ENCODE measurements around the gene POLR2C.
A peak's percentile ranks its signal among the peaks of the same experiment; 100 is the strongest.

POLR2C gene

DNA sequence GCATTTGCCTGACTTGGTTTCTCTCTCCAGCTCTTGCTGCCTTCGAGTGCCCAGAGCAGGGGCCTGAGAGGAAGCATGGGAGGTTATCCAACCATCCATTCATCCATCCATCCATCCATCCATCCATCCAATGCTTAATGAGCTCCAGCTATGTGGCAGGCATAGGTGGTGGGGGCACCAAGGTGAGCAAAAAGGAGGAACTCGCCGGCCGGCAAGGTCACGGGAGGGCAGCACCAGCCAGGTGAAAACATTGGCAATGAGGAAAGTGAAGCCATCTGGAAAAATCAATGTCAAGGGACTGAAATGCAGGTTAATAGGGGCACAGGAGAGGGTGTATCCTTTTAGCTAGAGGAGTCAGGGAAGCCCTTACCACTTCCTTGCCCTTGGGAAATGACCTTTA, 42.0 kb downstream of the POLR2C start:
- DNase-seq: no peak

- DNase-seq: no peak
Measured at GRCh38 chr16:57505169-57505568, 42.7 kb downstream of the POLR2C start.

- no peak for DNase-seq
Measured at GRCh38 chr16:57507136-57508034, 44.9 kb downstream of the POLR2C start.

GRCh38 chr16:57508035-57508425, 45.6 kb downstream of the POLR2C start:
- DNase-seq: no peak

DNA sequence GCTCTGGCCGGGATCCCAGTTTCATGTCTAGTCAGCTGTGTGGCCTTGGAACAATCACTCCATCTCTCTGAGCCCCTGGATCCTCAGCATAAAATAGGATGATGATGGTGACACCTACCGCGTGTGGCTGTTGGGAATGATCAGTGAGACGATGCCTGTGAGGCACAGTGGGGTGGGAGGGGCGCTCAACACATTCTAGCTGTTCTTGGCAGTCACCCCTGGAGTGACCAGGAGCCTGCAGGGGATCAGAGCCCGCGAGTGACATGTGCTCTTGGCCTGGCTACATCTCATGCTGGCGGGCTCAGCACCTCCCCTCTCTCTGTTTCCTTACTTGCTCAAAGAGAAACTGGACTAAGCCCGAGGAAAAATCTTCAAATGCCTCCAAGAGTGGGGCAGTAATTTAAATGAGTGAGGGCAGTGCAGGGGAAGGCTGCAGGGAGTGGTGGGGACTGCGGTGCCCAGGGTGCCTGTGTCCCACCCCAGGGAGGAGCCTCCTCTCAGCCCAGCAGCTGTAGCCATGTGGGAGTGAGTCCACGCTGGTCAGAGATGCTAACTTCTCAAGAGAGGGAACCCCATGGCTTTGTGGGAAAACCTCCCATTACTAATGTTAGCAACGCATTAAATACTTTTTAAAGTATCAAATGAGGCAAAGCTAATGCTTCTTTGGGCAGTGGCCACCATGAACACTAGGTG, 46.9 kb downstream of the POLR2C start:
- no peak for DNase-seq

GRCh38 chr16:57510016-57510871, 47.8 kb downstream of the POLR2C start:
- no peak for DNase-seq

GRCh38 chr16:57512296-57513001, 50.0 kb downstream of the POLR2C start:
- no peak for DNase-seq

DNA sequence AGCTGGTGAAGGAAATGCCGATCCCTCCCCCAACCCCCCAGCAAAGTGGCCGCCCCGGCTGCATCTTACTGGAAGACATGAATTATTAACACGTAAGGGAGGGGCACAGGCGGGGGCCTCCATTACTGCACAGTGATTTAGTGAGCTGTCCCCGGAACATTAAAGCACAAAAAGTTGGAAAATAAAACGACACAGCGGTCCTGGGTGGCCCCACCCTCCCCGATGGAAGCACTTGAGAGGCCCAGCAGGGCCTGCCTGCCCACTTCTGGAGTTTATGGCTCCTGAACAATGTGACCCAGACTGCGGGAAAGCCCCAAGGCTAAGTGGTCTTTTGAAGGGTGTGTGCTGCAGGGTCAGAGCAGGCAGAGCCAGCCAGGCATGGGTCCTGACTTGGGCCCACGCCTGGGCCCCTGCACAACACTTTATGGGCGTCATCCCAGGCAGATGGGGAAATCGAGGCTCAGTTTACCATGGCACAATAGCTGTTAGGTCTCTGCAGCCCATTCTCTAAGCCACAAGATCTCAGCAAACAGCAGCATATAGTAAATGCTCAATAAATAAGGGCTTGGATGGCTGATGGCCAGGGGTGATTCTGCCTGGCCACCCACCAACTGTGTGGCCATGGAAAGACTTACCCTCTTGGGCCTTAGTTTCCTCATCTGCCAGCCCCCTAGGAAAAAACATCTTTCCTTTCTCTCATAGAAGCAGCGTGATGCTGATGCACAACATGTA, 51.1 kb downstream of the POLR2C start:
- DNase-seq: no peak

DNA sequence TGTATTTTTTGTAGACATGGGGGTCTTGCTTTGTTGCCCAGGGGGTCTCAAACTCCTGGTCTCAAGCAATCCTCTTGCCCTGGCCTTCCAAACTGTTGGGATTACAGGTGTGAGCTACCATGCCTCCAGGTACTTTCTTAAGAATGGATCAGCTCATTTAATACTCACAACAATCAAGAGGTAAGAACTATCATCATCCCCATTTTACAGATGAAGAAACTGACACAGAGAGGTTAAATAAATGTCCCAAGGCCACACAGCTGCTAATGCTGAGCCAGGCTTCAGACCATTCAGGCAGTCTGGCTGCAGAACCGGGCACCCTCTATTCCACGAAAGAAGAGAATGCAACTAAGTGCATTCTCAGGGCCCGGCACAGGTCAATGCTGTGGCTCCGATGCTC, 51.9 kb downstream of the POLR2C start:
- no peak for DNase-seq

- no peak for DNase-seq
Measured at GRCh38 chr16:57514791-57515600, 52.5 kb downstream of the POLR2C start.

DNA sequence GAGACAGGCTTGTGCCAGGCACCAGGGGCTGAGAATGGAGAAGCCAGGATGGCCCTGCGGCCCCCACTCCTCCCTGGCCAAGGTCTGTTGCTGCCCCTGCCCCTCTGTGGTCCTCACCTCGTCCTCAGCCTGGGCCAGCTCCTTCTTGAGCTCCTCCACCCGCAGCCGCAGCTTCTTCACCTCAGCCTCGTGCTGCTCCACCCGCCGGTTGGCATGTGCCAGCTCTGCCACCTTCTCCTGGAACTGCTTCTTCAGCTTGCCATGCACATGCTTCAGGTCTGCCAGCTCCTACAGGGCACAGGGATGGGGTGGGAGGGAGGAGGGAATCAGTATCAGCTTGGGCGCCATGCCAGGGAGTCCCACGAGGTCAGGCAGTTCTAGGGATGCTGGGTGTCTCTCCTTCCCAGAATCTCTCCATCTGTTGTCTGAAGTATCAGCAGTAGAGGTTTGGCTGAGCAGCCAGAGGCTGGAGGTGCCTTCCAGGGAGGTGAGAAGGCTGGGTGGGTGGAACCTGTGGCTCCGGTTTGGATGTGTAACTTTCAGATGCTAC, 53.8 kb downstream of the POLR2C start:
- no peak for DNase-seq

GRCh38 chr16:57516773-57517172, 54.3 kb downstream of the POLR2C start:
- DNase-seq: no peak

DNA sequence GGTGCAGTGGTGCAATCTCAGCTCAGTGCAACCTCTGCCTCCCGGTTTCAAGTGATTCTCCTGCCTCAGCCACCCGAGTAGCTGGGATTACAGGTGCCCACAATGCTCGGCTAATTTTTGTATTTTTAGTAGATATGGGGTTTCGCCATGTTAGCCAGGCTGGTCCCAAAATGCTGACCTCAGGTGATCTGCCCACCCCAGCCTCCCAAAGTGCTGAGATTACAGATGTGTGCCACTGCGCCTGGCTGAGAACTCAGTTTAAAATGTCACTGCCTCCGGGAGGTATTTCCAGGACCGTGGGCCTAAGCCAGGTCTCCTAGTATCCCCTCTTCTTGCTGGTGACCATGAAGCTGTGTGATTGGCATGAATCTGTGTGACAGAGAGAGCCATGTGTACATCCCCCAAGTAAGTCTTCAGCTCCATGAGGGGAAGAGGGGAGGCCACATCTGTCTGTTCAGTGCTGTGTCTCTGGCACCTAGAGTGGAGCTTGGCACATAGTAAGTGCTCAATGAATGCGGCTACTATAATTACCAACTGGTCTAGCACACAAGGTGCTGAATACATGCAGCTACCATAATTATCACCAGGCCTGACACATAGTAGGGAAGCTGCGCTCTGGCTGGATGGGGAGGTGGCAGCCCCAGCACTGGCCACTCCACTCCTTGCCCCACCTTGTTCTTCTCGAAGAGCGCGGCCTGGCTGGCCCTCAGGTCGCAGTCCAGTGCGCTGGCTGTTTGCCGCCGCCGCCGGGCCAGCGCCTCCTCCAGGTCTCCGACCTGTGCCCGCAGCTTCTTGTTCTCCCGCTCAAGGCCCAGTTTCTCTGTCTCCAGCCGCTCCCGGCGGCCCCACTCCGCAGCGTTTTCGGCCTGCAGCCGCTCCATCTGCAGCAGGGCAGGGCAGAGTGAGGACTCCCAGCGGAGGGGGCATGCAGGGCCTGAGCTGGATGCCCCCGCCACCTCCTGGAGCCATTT, 55.2 kb downstream of the POLR2C start:
- no peak for DNase-seq

DNA sequence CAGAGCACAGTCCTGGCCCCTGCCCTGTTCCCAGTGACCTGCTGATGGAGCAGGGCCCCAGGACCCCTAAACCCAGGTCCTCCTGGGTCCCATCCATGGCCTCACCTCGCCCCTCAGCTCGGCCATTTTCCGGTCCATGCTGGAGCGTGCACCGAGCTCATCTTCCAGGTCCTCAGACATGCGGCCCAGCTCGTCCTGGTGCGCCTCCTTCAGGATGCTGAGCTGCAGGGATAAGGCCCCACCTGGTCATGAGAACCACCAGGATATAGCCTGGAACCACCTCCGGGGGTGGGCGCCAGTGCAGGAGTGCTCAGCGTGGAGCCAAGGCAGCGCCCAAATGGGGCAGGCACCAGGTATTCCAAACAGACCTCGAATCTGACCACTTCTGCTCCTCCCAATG, 56.0 kb downstream of the POLR2C start:
- DNase-seq: no peak

DNA sequence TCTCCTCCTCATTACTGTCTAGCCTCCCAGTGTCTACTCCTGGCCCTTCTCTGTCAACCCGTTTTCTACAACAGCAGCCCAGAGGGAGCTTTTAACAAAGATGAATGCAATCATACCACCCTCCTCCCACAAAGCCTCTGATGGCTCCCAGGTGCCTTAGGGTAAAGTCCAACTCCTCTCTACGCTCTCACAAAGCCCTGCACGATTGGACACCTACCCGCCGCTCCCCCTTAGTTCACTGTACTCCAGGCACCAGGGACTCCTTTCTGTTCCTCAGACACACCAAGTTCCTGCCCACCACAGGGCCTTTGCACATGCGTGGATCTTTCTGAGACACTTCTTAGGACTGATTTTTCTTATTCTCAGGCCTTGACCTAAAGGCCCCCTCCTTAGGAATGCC, 56.4 kb downstream of the POLR2C start:
- DNase-seq: no peak

GRCh38 chr16:57519796-57520360, 57.4 kb downstream of the POLR2C start:
- peak; percentile 67 for DNase-seq

Measured in OCI-M1 (cell line).